ENCODE results near the gene NBPF3. TPM values are rescaled to one million over a fixed set of nuclear protein-coding genes. Genes with fewer than 3 reads are reported as not detected.

The NBPF3 gene
- total RNA-seq, 1 experiment from 2014 or later = 17.3 TPM

DNA sequence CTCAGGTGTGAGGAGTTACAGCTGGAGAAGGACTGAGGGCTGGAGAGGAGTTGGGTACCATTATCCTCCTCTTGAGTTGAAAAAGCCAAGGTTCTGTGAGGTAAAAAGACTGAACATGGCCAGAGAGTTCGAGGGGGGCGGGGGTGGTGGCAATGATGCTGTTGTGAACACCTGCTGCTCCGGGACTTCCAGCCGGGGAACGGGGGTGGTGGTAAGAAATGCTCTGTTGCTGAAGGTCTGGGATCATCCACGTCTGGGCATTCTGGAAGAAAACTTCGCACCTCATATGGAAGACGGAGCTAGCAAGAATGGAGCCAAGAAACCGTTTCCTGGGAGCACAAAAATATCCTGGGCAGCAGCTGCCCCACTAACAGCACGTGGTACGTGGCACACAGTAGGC, 49.2 kb downstream of the NBPF3 start:
- Histone ChIP-seq H3K36me3 (ENCODE audit: control insufficient read depth in 1 of 2, insufficient read depth in 2 of 2, low read length in 2 of 2) (no peaks in the 10 kb centered on the region), H2AFZ (ENCODE audit: low read depth, low read length, poor library complexity, severe bottlenecking) (peak overlapping the region; percentile 74), H3K79me2 (ENCODE audit: insufficient read depth, low read length) (no peaks in the 10 kb centered on the region), H3K9ac (ENCODE audit: low read length) (no peak overlapping the region), H3K9me2 (ENCODE audit: insufficient read depth) (no peaks in the 10 kb centered on the region), H3K27me3 (ENCODE audit: insufficient read depth, low read length) (no peaks in the 10 kb centered on the region), H3K27ac (ENCODE audit: low read depth, low read length) (no peak overlapping the region), H3K4me1 (ENCODE audit: control insufficient read depth in 1 of 2, insufficient read depth in 2 of 2, low read length in 2 of 2) (peaks cover 0 to 11% of the 10 kb centered on the region in 2 experiments; a peak in 1 of 4 replicates), H4K20me1 (ENCODE audit: insufficient read depth) (no peaks in the 10 kb centered on the region), H3K4me3 (replicated peaks in 1 of 2; ENCODE audit: low read depth in 1 of 2, low read length in 2 of 2) (peak overlapping the region; percentile 23 to 26; a peak in 3 of 4 replicates), H3K9me3 (ENCODE audit: control insufficient read depth in 1 of 2, insufficient read depth in 1 of 2, low read depth in 1 of 2, low read length in 2 of 2) (no peaks in the 10 kb centered on the region; a peak in 1 of 4 replicates), H3K4me2 (ENCODE audit: low read length) (peak overlapping the region; percentile 62)
- no TSS peak for BruUV-seq (replicated peaks)
- TF ChIP-seq, protein P1, sequence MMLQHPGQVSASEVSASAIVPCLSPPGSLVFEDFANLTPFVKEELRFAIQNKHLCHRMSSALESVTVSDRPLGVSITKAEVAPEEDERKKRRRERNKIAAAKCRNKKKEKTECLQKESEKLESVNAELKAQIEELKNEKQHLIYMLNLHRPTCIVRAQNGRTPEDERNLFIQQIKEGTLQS (IDR thresholded peaks at IDR 0.05) = no peak
- TF ChIP-seq YY1 (IDR thresholded peaks at IDR 0.05; ENCODE audit: extremely low read depth, insufficient replicate concordance, low read depth, low read length) (no peak), EGR1 (IDR thresholded peaks at IDR 0.05; ENCODE audit: low read depth) (no peak), SP1 (IDR thresholded peaks at IDR 0.05; ENCODE audit: low read depth) (no peak), ELF1 (IDR thresholded peaks at IDR 0.05; ENCODE audit: borderline replicate concordance, low read depth) (no peak), SRF (IDR thresholded peaks at IDR 0.05; ENCODE audit: low read depth) (no peak), EZH2phosphoT487 (IDR thresholded peaks at IDR 0.05; ENCODE audit: borderline replicate concordance) (no peak), FOSL1 (IDR thresholded peaks at IDR 0.05; ENCODE audit: low read depth) (no peak), SIN3A (IDR thresholded peaks at IDR 0.05; ENCODE audit: low read depth) (no peak)
- TF ChIP-seq, protein P2, sequence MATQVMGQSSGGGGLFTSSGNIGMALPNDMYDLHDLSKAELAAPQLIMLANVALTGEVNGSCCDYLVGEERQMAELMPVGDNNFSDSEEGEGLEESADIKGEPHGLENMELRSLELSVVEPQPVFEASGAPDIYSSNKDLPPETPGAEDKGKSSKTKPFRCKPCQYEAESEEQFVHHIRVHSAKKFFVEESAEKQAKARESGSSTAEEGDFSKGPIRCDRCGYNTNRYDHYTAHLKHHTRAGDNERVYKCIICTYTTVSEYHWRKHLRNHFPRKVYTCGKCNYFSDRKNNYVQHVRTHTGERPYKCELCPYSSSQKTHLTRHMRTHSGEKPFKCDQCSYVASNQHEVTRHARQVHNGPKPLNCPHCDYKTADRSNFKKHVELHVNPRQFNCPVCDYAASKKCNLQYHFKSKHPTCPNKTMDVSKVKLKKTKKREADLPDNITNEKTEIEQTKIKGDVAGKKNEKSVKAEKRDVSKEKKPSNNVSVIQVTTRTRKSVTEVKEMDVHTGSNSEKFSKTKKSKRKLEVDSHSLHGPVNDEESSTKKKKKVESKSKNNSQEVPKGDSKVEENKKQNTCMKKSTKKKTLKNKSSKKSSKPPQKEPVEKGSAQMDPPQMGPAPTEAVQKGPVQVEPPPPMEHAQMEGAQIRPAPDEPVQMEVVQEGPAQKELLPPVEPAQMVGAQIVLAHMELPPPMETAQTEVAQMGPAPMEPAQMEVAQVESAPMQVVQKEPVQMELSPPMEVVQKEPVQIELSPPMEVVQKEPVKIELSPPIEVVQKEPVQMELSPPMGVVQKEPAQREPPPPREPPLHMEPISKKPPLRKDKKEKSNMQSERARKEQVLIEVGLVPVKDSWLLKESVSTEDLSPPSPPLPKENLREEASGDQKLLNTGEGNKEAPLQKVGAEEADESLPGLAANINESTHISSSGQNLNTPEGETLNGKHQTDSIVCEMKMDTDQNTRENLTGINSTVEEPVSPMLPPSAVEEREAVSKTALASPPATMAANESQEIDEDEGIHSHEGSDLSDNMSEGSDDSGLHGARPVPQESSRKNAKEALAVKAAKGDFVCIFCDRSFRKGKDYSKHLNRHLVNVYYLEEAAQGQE (IDR thresholded peaks at IDR 0.05; ENCODE audit: low read depth) = no peak
- no peak for ATAC-seq
- CTCF ChIA-PET = interaction anchor here (0.6 to 1.3 kb wide), 5 partner anchors 20 to 792 kb away, joined by 3 to 5 read pairs (median 3); partner anchors contain the start of gene ALPL
- RAD21 ChIA-PET (ENCODE audit: low non-redundant PET in 1 of 2, low total read pairs in 2 of 2, uncharacterized antibody in 2 of 2, unreplicated experiment in 2 of 2) = no interaction called here
- DNase-seq (ENCODE audit: low read depth, low spot score) = no peak
- intact Hi-C loops (cut with micrococcal nuclease) = loop anchor here (2.0 kb wide), 1 partner anchor 38 kb away; no protein-coding TSS in a partner anchor
- POLR2A ChIA-PET = no interaction called here
